Neural crest cell (in vitro differentiated cells): ENCODE results near the gene SYNGAP1. TPM values are rescaled to one million over a fixed set of nuclear protein-coding genes. Genes with fewer than 3 reads are reported as not detected.
A peak's percentile ranks its signal among the peaks of the same experiment; 100 is the strongest.

Experiments used
- DNase-seq: peaks from one replicate; pipeline ENCODE4 v3.0.0; 2021; ENCODE audit warnings: low read depth, mixed read lengths, low spot score
- H3K27ac Mint-ChIP-seq: one replicate; pipeline ENCODE4 v1.8.0; 2021; ENCODE audit warnings: mild to moderate bottlenecking, mixed read lengths; ENCODE audit not compliant: unreplicated experiment
- H3K27me3 Mint-ChIP-seq: 2 replicates; pipeline ENCODE4 v1.8.0; 2021; ENCODE audit warnings: low read depth, mild to moderate bottlenecking, mixed read lengths
- H3K36me3 Mint-ChIP-seq: 2 replicates; pipeline ENCODE4 v1.8.0; 2021; ENCODE audit warnings: low read depth, mild to moderate bottlenecking, mixed read lengths
- H3K4me1 Mint-ChIP-seq: 2 replicates; pipeline ENCODE4 v1.8.0; 2021; ENCODE audit warnings: mixed read lengths
- H3K4me3 Mint-ChIP-seq: one replicate; pipeline ENCODE4 v1.8.0; 2021; ENCODE audit warnings: mild to moderate bottlenecking, mixed read lengths
- H3K9me3 Mint-ChIP-seq: 2 replicates; pipeline ENCODE4 v1.8.0; 2021; ENCODE audit warnings: mixed read lengths
- CTCF ChIP-seq: fragments of 200-600 bp; sonication (generic); conservative IDR thresholded peaks from 2 replicates; pipeline ENCODE4 v1.5.0; 2021; ENCODE audit warnings: antibody characterized with exemption, mild to moderate bottlenecking
- total RNA-seq: library from RNA; stranded (reverse); gene quantifications from 2 replicates; pipeline ENCODE4 v1.2.1, GENCODE V29; 2021

SYNGAP1 gene
- total RNA-seq, 1 donor from 2014 or later, result 72.4 TPM

- TF ChIP-seq CTCF, result no peak
- Mint-ChIP-seq H3K4me3 (peak overlapping the region; percentile 90), H3K27me3 (peaks cover 15% of the 10 kb centered on the region), H3K36me3 (peaks cover 6% of the 10 kb centered on the region), H3K27ac (no peak overlapping the region), H3K4me1 (peaks cover 60% of the 10 kb centered on the region), H3K9me3 (no peaks in the 10 kb centered on the region)
- no peak for DNase-seq
These were observed 7.5 kb upstream of the SYNGAP1 start for GRCh38 chr6:33412140-33413009.

- peaks cover 8% of the 10 kb centered on the region for H3K36me3 Mint-ChIP-seq
- no peak for DNase-seq
- peak overlapping the region; percentile 78 for H3K27ac Mint-ChIP-seq
- peaks cover 20% of the 10 kb centered on the region for H3K27me3 Mint-ChIP-seq
- peaks cover 68% of the 10 kb centered on the region for H3K4me1 Mint-ChIP-seq
- peak overlapping the region; percentile 90 for H3K4me3 Mint-ChIP-seq
- H3K9me3 Mint-ChIP-seq, result no peaks in the 10 kb centered on the region
- no peak for TF ChIP-seq CTCF
These were observed 6.4 kb upstream of the SYNGAP1 start for GRCh38 chr6:33413241-33414120.

DNA sequence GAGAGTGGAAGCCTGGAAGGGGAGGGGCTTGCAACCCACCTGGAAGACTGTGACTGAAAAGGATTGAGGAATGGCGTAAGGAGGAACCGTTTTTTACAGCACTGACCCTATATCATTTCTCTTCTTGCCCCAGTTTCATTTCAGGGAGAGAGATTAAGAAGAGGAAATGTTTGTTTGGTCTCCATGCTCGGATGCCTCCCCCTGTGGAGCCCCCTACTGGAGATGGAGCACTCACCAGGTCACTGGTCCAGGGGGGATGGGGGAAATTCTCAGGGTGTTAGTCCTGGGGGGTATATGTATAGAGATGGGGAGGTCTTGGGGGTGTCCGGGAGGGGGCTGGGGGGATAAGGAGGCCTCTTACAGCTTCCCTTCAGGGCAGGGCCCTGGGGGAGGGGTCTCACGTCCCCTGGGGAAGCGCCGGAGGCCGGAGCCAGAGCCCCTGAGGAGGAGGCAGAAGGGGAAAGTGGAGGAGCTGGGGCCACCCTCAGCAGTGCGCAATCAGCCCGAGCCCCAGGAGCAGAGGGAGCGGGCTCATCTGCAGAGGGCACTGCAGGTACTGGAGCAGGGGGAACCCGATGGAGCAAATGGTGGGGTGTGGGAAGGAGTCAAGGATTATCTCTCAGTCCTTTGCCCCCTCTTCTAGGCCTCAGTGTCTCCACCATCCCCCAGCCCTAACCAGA lies 5.1 kb upstream of the SYNGAP1 start:
- Mint-ChIP-seq H3K4me1 (peaks cover 73% of the 10 kb centered on the region), H3K27me3 (peaks cover 20% of the 10 kb centered on the region), H3K9me3 (no peaks in the 10 kb centered on the region), H3K4me3 (peak overlapping the region; percentile 90), H3K36me3 (peaks cover 8% of the 10 kb centered on the region), H3K27ac (no peak overlapping the region)
- peak; percentile 49 for TF ChIP-seq CTCF
- DNase-seq, result no peak

- H3K4me1 Mint-ChIP-seq, result peaks cover 71% of the 10 kb centered on the region
- H3K4me3 Mint-ChIP-seq, result peak overlapping the region; percentile 96
- peaks cover 8% of the 10 kb centered on the region for H3K36me3 Mint-ChIP-seq
- no peak for DNase-seq
- TF ChIP-seq CTCF, result no peak
- peaks cover 20% of the 10 kb centered on the region for H3K27me3 Mint-ChIP-seq
- no peak overlapping the region for H3K27ac Mint-ChIP-seq
- no peaks in the 10 kb centered on the region for H3K9me3 Mint-ChIP-seq
These were observed 4.0 kb upstream of the SYNGAP1 start for GRCh38 chr6:33415831-33416230.
